Calu3 (cell line): ENCODE results near the gene SYCN. TPM values are rescaled to one million over a fixed set of nuclear protein-coding genes. Genes with fewer than 3 reads are reported as not detected.
A peak's percentile ranks its signal among the peaks of the same experiment; 100 is the strongest.

ENCODE experiments used
- BruUV-seq: library from RNA; stranded (reverse); fragments of 400-500 nt; replicated peaks from 2 replicates; lab custom pipeline; 2021; lab: Mats Ljungman, UMichigan
- CTCF ChIA-PET: fragments of 300-600 bp; sonication (Branson Sonifier 250); formaldehyde crosslinking; loops from one replicate; lab custom pipeline; 2022; ENCODE audit warnings: antibody characterized with exemption; lab: Charles Lee
- DNase-seq: peaks from one replicate; pipeline ENCODE4 v3.0.0; 2022
- H3K27ac Mint-ChIP-seq: one replicate; pipeline ENCODE4 v1.8.0; 2022; ENCODE audit warnings: mixed read lengths; ENCODE audit not compliant: unreplicated experiment
- H3K27me3 Mint-ChIP-seq: one replicate; pipeline ENCODE4 v1.8.0; 2022; ENCODE audit warnings: mixed read lengths; ENCODE audit not compliant: unreplicated experiment
- H3K36me3 Mint-ChIP-seq: one replicate; pipeline ENCODE4 v1.8.0; 2022; ENCODE audit warnings: mild to moderate bottlenecking, moderate library complexity, mixed read lengths; ENCODE audit not compliant: insufficient read depth, unreplicated experiment
- H3K4me1 Mint-ChIP-seq: one replicate; pipeline ENCODE4 v1.8.0; 2022; ENCODE audit warnings: mild to moderate bottlenecking, low read depth, mixed read lengths; ENCODE audit not compliant: unreplicated experiment
- H3K4me3 Mint-ChIP-seq: one replicate; pipeline ENCODE4 v1.8.0; 2022; ENCODE audit warnings: mild to moderate bottlenecking, low read depth, moderate library complexity, mixed read lengths; ENCODE audit not compliant: unreplicated experiment
- H3K9me3 Mint-ChIP-seq: one replicate; pipeline ENCODE4 v1.8.0; 2022; ENCODE audit warnings: low read depth, mixed read lengths; ENCODE audit not compliant: unreplicated experiment
- intact Hi-C: fragments of 100-400 bp; cut with micrococcal nuclease; formaldehyde crosslinking; loops from one replicate; pipeline ENCODE4 v1.10.0; 2022; ENCODE audit not compliant: unreplicated experiment
- total RNA-seq: library from RNA; stranded (reverse); gene quantifications from 2 replicates; pipeline ENCODE4 v1.2.3, GENCODE V29; 2022
- TF ChIP-seq, protein P1 (sequence below): fragments of 200-600 bp; IDR thresholded peaks from one replicate; pipeline ENCODE4 v1.8.0; 2022; ENCODE audit warnings: antibody characterized with exemption; ENCODE audit not compliant: unreplicated experiment

SYCN gene
- total RNA-seq, 1 experiment from 2014 or later, result not detected

DNA sequence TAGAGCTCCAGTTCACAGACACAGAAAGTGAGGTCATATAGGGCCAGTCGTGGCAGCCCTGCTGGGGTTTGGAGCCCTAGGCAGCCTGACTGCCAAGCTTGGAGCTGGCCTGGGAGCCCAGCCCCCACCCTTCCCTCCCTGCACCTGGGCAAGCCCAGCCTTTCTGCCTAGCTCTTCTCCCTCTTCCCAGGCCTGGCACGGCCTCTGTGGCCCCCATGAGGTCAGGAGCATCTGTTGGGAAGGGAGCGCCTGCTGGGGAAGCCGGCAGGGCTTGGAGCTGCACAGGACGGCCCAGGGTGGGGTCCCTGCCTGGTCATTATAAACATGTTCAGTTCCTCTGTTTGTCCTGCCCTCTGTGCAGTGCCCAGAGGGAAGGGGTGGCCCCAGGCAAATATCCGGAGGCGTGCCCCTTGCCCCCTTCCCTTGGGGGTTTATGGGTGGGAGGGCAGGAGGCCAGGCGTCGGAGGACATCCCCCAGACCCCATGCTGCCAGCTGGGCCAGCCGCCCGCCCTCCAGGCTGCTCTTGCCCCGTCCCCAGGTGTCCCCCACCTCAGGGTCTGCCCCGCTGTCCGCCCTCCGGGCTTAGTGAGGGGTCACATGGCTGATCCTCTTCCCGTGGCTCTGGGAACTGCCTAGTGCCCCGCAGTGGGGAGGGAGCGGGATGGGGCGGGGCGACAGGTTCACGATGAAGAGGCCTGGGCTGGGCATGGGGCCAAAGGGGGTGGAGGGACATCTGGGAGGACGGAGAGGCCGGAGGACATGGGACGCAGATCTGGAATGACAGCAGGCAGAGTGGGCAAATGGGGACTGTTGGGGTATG is 37.3 kb downstream of the SYCN start:
- Mint-ChIP-seq H3K4me1 (peaks cover 45% of the 10 kb centered on the region), H3K9me3 (no peaks in the 10 kb centered on the region), H3K4me3 (peak overlapping the region; percentile 68), H3K36me3 (peaks cover 38% of the 10 kb centered on the region), H3K27me3 (no peaks in the 10 kb centered on the region), H3K27ac (peak overlapping the region; percentile 86)
- no TSS peak for BruUV-seq
- peak; percentile 95 for DNase-seq
- intact Hi-C loops, result no loop called here
- CTCF ChIA-PET, result interaction anchor here (0.5 to 2.3 kb wide), 6 partner anchors 11 to 178 kb away, joined by 3 to 11 read pairs (median 4); partner anchors contain the start of gene SAMD4B
- TF ChIP-seq, protein P1, sequence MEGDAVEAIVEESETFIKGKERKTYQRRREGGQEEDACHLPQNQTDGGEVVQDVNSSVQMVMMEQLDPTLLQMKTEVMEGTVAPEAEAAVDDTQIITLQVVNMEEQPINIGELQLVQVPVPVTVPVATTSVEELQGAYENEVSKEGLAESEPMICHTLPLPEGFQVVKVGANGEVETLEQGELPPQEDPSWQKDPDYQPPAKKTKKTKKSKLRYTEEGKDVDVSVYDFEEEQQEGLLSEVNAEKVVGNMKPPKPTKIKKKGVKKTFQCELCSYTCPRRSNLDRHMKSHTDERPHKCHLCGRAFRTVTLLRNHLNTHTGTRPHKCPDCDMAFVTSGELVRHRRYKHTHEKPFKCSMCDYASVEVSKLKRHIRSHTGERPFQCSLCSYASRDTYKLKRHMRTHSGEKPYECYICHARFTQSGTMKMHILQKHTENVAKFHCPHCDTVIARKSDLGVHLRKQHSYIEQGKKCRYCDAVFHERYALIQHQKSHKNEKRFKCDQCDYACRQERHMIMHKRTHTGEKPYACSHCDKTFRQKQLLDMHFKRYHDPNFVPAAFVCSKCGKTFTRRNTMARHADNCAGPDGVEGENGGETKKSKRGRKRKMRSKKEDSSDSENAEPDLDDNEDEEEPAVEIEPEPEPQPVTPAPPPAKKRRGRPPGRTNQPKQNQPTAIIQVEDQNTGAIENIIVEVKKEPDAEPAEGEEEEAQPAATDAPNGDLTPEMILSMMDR, result no peak

DNA sequence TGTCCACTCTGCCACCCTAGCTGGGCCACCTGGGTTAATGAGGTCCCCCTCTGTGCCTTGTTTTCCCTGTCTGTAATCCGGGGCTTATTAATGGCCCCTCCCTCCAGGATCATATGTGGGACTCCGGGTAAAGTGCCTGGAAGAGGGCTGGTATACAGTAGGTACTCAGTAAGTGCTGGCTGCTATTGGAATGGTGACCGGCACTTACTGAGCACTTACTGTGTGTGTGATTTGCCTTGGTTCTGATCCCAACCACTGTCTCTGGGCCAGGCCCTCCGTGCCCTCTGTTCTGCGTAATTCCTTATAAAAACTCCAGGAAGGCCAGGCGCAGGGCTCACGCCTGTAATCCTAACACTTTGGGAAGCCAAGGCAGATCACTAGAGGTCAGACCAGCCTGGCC is 38.2 kb downstream of the SYCN start:
- intact Hi-C loops, result no loop called here
- H3K36me3 Mint-ChIP-seq, result peaks cover 30% of the 10 kb centered on the region
- TF ChIP-seq, protein P1, result no peak
- no peak overlapping the region for H3K4me3 Mint-ChIP-seq
- H3K4me1 Mint-ChIP-seq, result peaks cover 45% of the 10 kb centered on the region
- CTCF ChIA-PET, result interaction anchor here (0.7 to 2.3 kb wide), 4 partner anchors 10 to 509 kb away, joined by 3 to 11 read pairs (median 6); no protein-coding TSS in a partner anchor
- no peak for DNase-seq
- H3K27ac Mint-ChIP-seq, result no peak overlapping the region
- no peaks in the 10 kb centered on the region for H3K9me3 Mint-ChIP-seq
- no peaks in the 10 kb centered on the region for H3K27me3 Mint-ChIP-seq
- BruUV-seq, result no TSS peak

GRCh38 chr19:39164289-39164688 is 39.8 kb downstream of the SYCN start:
- DNase-seq, result no peak
- no peak overlapping the region for H3K4me3 Mint-ChIP-seq
- TF ChIP-seq, protein P1, result no peak
- intact Hi-C loops, result no loop called here
- H3K27me3 Mint-ChIP-seq, result no peaks in the 10 kb centered on the region
- CTCF ChIA-PET, result no interaction called here
- no peak overlapping the region for H3K27ac Mint-ChIP-seq
- H3K9me3 Mint-ChIP-seq, result no peaks in the 10 kb centered on the region
- H3K4me1 Mint-ChIP-seq, result peaks cover 60% of the 10 kb centered on the region
- no TSS peak for BruUV-seq
- H3K36me3 Mint-ChIP-seq, result peaks cover 31% of the 10 kb centered on the region

DNA sequence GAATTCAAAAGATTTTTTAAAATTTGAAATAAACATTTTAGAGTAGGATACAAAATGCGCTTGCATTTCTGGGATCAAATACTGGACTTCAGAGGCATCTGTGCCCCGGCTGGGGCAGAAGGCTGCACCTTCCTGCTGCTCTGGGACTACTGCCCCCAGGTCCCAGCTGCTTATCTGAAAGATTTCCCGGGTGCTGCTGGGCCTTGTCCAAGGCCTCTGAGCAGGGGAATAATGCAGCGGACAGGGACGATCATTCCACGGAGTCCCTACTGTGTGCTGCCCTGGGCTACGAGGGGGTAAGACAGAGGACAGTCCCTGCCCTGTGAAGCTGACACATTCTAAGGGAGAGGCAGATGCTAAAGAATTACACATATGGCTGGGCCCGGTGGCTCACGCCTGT is 40.4 kb downstream of the SYCN start:
- CTCF ChIA-PET, result interaction anchor here (1.3 kb wide), 1 partner anchor 42 kb away, joined by 3 read pairs; no protein-coding TSS in a partner anchor
- no TSS peak for BruUV-seq
- H3K9me3 Mint-ChIP-seq, result no peaks in the 10 kb centered on the region
- DNase-seq, result no peak
- H3K27ac Mint-ChIP-seq, result no peak overlapping the region
- no peaks in the 10 kb centered on the region for H3K27me3 Mint-ChIP-seq
- peaks cover 56% of the 10 kb centered on the region for H3K4me1 Mint-ChIP-seq
- intact Hi-C loops, result no loop called here
- H3K36me3 Mint-ChIP-seq, result peaks cover 25% of the 10 kb centered on the region
- TF ChIP-seq, protein P1, result no peak
- no peak overlapping the region for H3K4me3 Mint-ChIP-seq
